ENCODE data around the gene LTBP1. TPM values are rescaled to one million over a fixed set of nuclear protein-coding genes. Genes with fewer than 3 reads are reported as not detected.
A peak's percentile ranks its signal among the peaks of the same experiment; 100 is the strongest.

Gene LTBP1
- total and polyA plus RNA-seq, 2 experiments from 2014 or later, result 157 to 211 TPM

GRCh38 chr2:33274524-33274923 lies 327.8 kb downstream of the LTBP1 start:
- H3K27me3 ChIP-seq (replicated peaks; ENCODE audit: insufficient read depth), result no peaks in the 10 kb centered on the region
- H4K20me1 ChIP-seq (ENCODE audit: insufficient read depth), result no peaks in the 10 kb centered on the region
- no peak overlapping the region for H3K4me3 ChIP-seq
- H3K36me3 ChIP-seq (ENCODE audit: low read depth), result peaks cover 18% of the 10 kb centered on the region; the same call in 1 of the 2 replicates
- H3K79me2 ChIP-seq (ENCODE audit: insufficient read depth), result no peaks in the 10 kb centered on the region
- no peak overlapping the region for H3K4me2 ChIP-seq (ENCODE audit: unreplicated experiment)
- H3K9me2 ChIP-seq (ENCODE audit: insufficient read depth), result no peaks in the 10 kb centered on the region
- H2AFZ ChIP-seq, result no peak overlapping the region
- no peaks in the 10 kb centered on the region for H3K9me3 ChIP-seq (ENCODE audit: low read depth)
- TF ChIP-seq EZH2 (IDR thresholded peaks at IDR 0.05; ENCODE audit: insufficient read depth, poor library complexity, severe bottlenecking) (no peak), EZH2phosphoT487 (IDR thresholded peaks at IDR 0.05; ENCODE audit: insufficient read depth, low read depth) (no peak)
- WGBS, 2 experiments (ENCODE audit: low coverage in 1 of 2, low lambda C conversion rate in 2 of 2, missing lambda C conversion rate in 2 of 2), result 95 to 96% methylated on average over 5 of the region's 5 CpGs
- DNase-seq, result no peak
- in situ Hi-C loops (cut with MboI), result no loop called here
- peaks cover 30% of the 10 kb centered on the region for H3K4me1 ChIP-seq (ENCODE audit: insufficient read depth)
- no peak overlapping the region for H3K9ac ChIP-seq
- H3K27ac ChIP-seq, result peak overlapping the region; percentile 87; the same call in 1 of the 2 replicates
- H3F3A ChIP-seq (ENCODE audit: insufficient read depth), result peaks cover 43% of the 10 kb centered on the region

- Histone ChIP-seq H3K4me1 (ENCODE audit: insufficient read depth) (peaks cover 26% of the 10 kb centered on the region), H2AFZ (no peak overlapping the region), H3K27me3 (replicated peaks; ENCODE audit: insufficient read depth) (no peaks in the 10 kb centered on the region), H3K9ac (peak overlapping the region; percentile 69), H3K4me3 (no peak overlapping the region), H3K4me2 (ENCODE audit: unreplicated experiment) (peak overlapping the region; percentile 27), H3K9me3 (ENCODE audit: low read depth) (no peaks in the 10 kb centered on the region), H3F3A (ENCODE audit: insufficient read depth) (peaks cover 40% of the 10 kb centered on the region), H3K36me3 (ENCODE audit: low read depth) (peaks cover 24% of the 10 kb centered on the region), H3K79me2 (ENCODE audit: insufficient read depth) (no peaks in the 10 kb centered on the region), H3K9me2 (ENCODE audit: insufficient read depth) (no peaks in the 10 kb centered on the region), H4K20me1 (ENCODE audit: insufficient read depth) (no peaks in the 10 kb centered on the region), H3K27ac (peak overlapping the region; percentile 87)
- in situ Hi-C loops (cut with MboI), result loop anchor here (25.0 kb wide), 1 partner anchor 311 kb away; the partner anchor contains the start of gene FAM98A
- TF ChIP-seq EZH2phosphoT487 (IDR thresholded peaks at IDR 0.05; ENCODE audit: insufficient read depth, low read depth), result no peak
- TF ChIP-seq EZH2 (IDR thresholded peaks at IDR 0.05; ENCODE audit: insufficient read depth, poor library complexity, severe bottlenecking), result no peak
- 11% methylated on average over 12 of the region's 12 CpGs for WGBS, 2 experiments (ENCODE audit: low coverage in 1 of 2, low lambda C conversion rate in 2 of 2, missing lambda C conversion rate in 2 of 2)
- peak; percentile 99 for DNase-seq
Measured at GRCh38 chr2:33275689-33276444, 329.1 kb downstream of the LTBP1 start.

GRCh38 chr2:33277002-33277426 lies 330.3 kb downstream of the LTBP1 start:
- no peak for TF ChIP-seq EZH2 (IDR thresholded peaks at IDR 0.05; ENCODE audit: insufficient read depth, poor library complexity, severe bottlenecking)
- TF ChIP-seq EZH2phosphoT487 (IDR thresholded peaks at IDR 0.05; ENCODE audit: insufficient read depth, low read depth), result no peak
- H3K79me2 ChIP-seq (ENCODE audit: insufficient read depth), result no peaks in the 10 kb centered on the region
- no peaks in the 10 kb centered on the region for H3K27me3 ChIP-seq (replicated peaks; ENCODE audit: insufficient read depth)
- H3K4me3 ChIP-seq, result no peak overlapping the region
- H4K20me1 ChIP-seq (ENCODE audit: insufficient read depth), result no peaks in the 10 kb centered on the region
- in situ Hi-C loops (cut with MboI), result loop anchor here (25.0 kb wide), 1 partner anchor 310 kb away; the partner anchor contains the start of gene FAM98A
- no peaks in the 10 kb centered on the region for H3K9me3 ChIP-seq (ENCODE audit: low read depth)
- no peak overlapping the region for H2AFZ ChIP-seq
- H3K9me2 ChIP-seq (ENCODE audit: insufficient read depth), result no peaks in the 10 kb centered on the region
- no peak overlapping the region for H3K9ac ChIP-seq
- H3K36me3 ChIP-seq (ENCODE audit: low read depth), result peaks cover 31% of the 10 kb centered on the region
- H3K4me2 ChIP-seq (ENCODE audit: unreplicated experiment), result no peak overlapping the region
- DNase-seq, result no peak
- peaks cover 15% of the 10 kb centered on the region for H3K4me1 ChIP-seq (ENCODE audit: insufficient read depth)
- H3K27ac ChIP-seq, result no peak overlapping the region
- 79 to 82% methylated on average over 5 of the region's 5 CpGs for WGBS, 2 experiments (ENCODE audit: low coverage in 1 of 2, low lambda C conversion rate in 2 of 2, missing lambda C conversion rate in 2 of 2)
- peaks cover 30% of the 10 kb centered on the region; the same call in 1 of the 2 replicates for H3F3A ChIP-seq (ENCODE audit: insufficient read depth)

GRCh38 chr2:33278245-33278943 lies 331.6 kb downstream of the LTBP1 start:
- H2AFZ ChIP-seq, result no peak overlapping the region
- H3K4me1 ChIP-seq (ENCODE audit: insufficient read depth), result peaks cover 12% of the 10 kb centered on the region
- 41 to 49% methylated on average over 9 of the region's 9 CpGs for WGBS, 2 experiments (ENCODE audit: low coverage in 1 of 2, low lambda C conversion rate in 2 of 2, missing lambda C conversion rate in 2 of 2)
- no peak overlapping the region for H3K4me3 ChIP-seq
- H3K9ac ChIP-seq, result no peak overlapping the region
- H4K20me1 ChIP-seq (ENCODE audit: insufficient read depth), result no peaks in the 10 kb centered on the region
- DNase-seq, result no peak
- TF ChIP-seq EZH2phosphoT487 (IDR thresholded peaks at IDR 0.05; ENCODE audit: insufficient read depth, low read depth) (no peak), EZH2 (IDR thresholded peaks at IDR 0.05; ENCODE audit: insufficient read depth, poor library complexity, severe bottlenecking) (no peak)
- H3F3A ChIP-seq (ENCODE audit: insufficient read depth), result peaks cover 24% of the 10 kb centered on the region; the same call in 1 of the 2 replicates
- no peaks in the 10 kb centered on the region for H3K27me3 ChIP-seq (replicated peaks; ENCODE audit: insufficient read depth)
- no peaks in the 10 kb centered on the region for H3K9me3 ChIP-seq (ENCODE audit: low read depth)
- H3K79me2 ChIP-seq (ENCODE audit: insufficient read depth), result no peaks in the 10 kb centered on the region
- H3K4me2 ChIP-seq (ENCODE audit: unreplicated experiment), result no peak overlapping the region
- H3K36me3 ChIP-seq (ENCODE audit: low read depth), result peaks cover 31% of the 10 kb centered on the region
- H3K27ac ChIP-seq, result no peak overlapping the region
- H3K9me2 ChIP-seq (ENCODE audit: insufficient read depth), result no peaks in the 10 kb centered on the region
- in situ Hi-C loops (cut with MboI), result loop anchor here (25.0 kb wide), 1 partner anchor 309 kb away; the partner anchor contains the start of gene FAM98A
